K562 (cell line): ENCODE results near the gene CEMIP2. TPM values are rescaled to one million over a fixed set of nuclear protein-coding genes. Genes with fewer than 3 reads are reported as not detected.

ENCODE experiments used
- ATAC-seq: fragments of 200-7000 bp; cut with Tn5 transposase; 3 replicates; pipeline ENCODE4 v1.9.1; 2020; ENCODE audit warnings: moderate library complexity
- BruUV-seq: library from RNA; stranded (reverse); fragments of 400-500 nt; replicated peaks from 2 replicates; lab custom pipeline; 2021; lab: Mats Ljungman, UMichigan
- CTCF ChIA-PET: fragments of 300-600 bp; formaldehyde crosslinking; extraction: SDS; loops from one replicate; lab custom pipeline; 2021; ENCODE audit warnings: low intra/inter-chr PET ratio; lab: Yijun Ruan, JAX
- POLR2A ChIA-PET: fragments of 300-600, 350-650 bp; sonication (Branson Sonifier 250); formaldehyde crosslinking; extraction: SDS; loops from one replicate; lab custom pipeline; 2021; ENCODE audit warnings: antibody characterized with exemption, inconsistent platforms; lab: Yijun Ruan, JAX
- DNase-seq, 4 experiments: peaks; one replicate each; pipeline versions ENCODE4 v3.0.0 to v3.0.0-alpha.2; 2011 to 2018; ENCODE audit warnings: low spot score in 3 of 4, mixed read lengths in 3 of 4; ENCODE audit errors: extremely low read depth in 1 of 4
- FAIRE-seq: peaks from 2 replicates; lab custom pipeline; 2011; peaks lifted over from hg19 to GRCh38; lab: Jason Lieb, UNC
- H2AFZ ChIP-seq: 2 replicates; pipeline ENCODE4 v1.6.0; 2011; ENCODE audit warnings: low read depth, low read length, control low read depth, inconsistent platforms
- H3K27ac ChIP-seq: fragments of 200-600 bp; 3 replicates; pipeline ENCODE4 v1.8.0; 2011; ENCODE audit warnings: low read depth, mild to moderate bottlenecking, control low read depth, inconsistent platforms, low read length, moderate library complexity, mixed read lengths; ENCODE audit errors: extremely low read depth
- H3K27me3 ChIP-seq, 2 experiments: fragments of 300-600 bp in 1 of 2; 2 replicates in 1 of 2; 3 replicates in 1 of 2; pipeline versions ENCODE4 v1.6.0 to v1.8.0; 2011; ENCODE audit warnings: inconsistent platforms in 2 of 2, low read length in 2 of 2, mild to moderate bottlenecking in 1 of 2, mixed read lengths in 1 of 2, moderate library complexity in 1 of 2; ENCODE audit not compliant: control insufficient read depth in 2 of 2, insufficient read depth in 2 of 2
- H3K36me3 ChIP-seq: fragments of 300-600 bp; 3 replicates; pipeline ENCODE4 v1.8.0; 2011; ENCODE audit warnings: mild to moderate bottlenecking, low read length, inconsistent platforms; ENCODE audit not compliant: control insufficient read depth, insufficient read depth
- H3K4me1 ChIP-seq, 2 experiments: fragments of 200-600 bp in 1 of 2; replicated peaks in 1 of 2; 2 replicates in 1 of 2; 3 replicates in 1 of 2; pipeline versions ENCODE4 v1.5.1 to v1.8.0; 2011; ENCODE audit warnings: inconsistent platforms in 2 of 2, low read length in 2 of 2, mild to moderate bottlenecking in 1 of 2, mixed read lengths in 1 of 2, moderate library complexity in 1 of 2; ENCODE audit not compliant: control insufficient read depth in 2 of 2, insufficient read depth in 2 of 2
- H3K4me2 ChIP-seq: 2 replicates; pipeline ENCODE4 v1.6.1; 2011; ENCODE audit warnings: low read length, control low read depth, inconsistent platforms, mixed read lengths; ENCODE audit not compliant: insufficient read depth
- H3K4me3 ChIP-seq: fragments of 200-600 bp; sonication (generic), shearing (Covaris generic); 2 replicates; pipeline ENCODE4 v1.5.1; 2016; ENCODE audit warnings: control low read depth, inconsistent platforms
- H3K79me2 ChIP-seq: fragments of 200-600 bp; 3 replicates; pipeline ENCODE4 v1.8.0; 2011; ENCODE audit warnings: low read length, inconsistent platforms; ENCODE audit not compliant: control insufficient read depth, insufficient read depth
- H3K9ac ChIP-seq, 2 experiments: 2 replicates each; pipeline versions ENCODE4 v1.6.0 to v1.6.1; 2011; ENCODE audit warnings: low read depth in 2 of 2, low read length in 2 of 2, control low read depth in 1 of 2, inconsistent platforms in 1 of 2, mild to moderate bottlenecking in 1 of 2, mixed read lengths in 1 of 2; ENCODE audit not compliant: insufficient read depth in 1 of 2
- H3K9me1 ChIP-seq: one replicate; pipeline ENCODE4 v1.6.0; 2011; ENCODE audit warnings: inconsistent platforms, mild to moderate bottlenecking, low read length, moderate library complexity; ENCODE audit not compliant: control insufficient read depth, insufficient read depth
- H3K9me3 ChIP-seq: replicated peaks from 2 replicates; pipeline ENCODE4 v1.5.1; 2011; ENCODE audit warnings: low read depth, low read length, inconsistent platforms; ENCODE audit not compliant: control insufficient read depth, insufficient read depth
- H4K20me1 ChIP-seq: replicated peaks from 2 replicates; pipeline ENCODE4 v1.6.1; 2011; ENCODE audit warnings: low read length, inconsistent platforms, mixed read lengths; ENCODE audit not compliant: control insufficient read depth, insufficient read depth
- ELK1 ChIP-seq: sonication (generic); formaldehyde crosslinking; IDR thresholded peaks from 2 replicates; pipeline ENCODE4 v1.8.1; 2022; ENCODE audit warnings: missing genetic modification reagents
- MXI1 ChIP-seq: IDR thresholded peaks from 2 replicates; pipeline ENCODE4 v1.6.1; 2011; ENCODE audit warnings: low read depth, mild to moderate bottlenecking, improper control_type of control experiment, low read length
- STAG1 ChIP-seq: sonication (generic); formaldehyde crosslinking; IDR thresholded peaks from 2 replicates; pipeline ENCODE4 v1.5.0; 2020; ENCODE audit warnings: missing genetic modification reagents, borderline replicate concordance
- ZFP1 ChIP-seq: fragments of 450-650 bp; formaldehyde crosslinking; IDR thresholded peaks from 2 replicates; pipeline ENCODE4 v1.4.0; 2020; ENCODE audit warnings: mild to moderate bottlenecking, mixed read lengths
- ZNF316 ChIP-seq: fragments of 450-650 bp; IDR thresholded peaks from 2 replicates; pipeline ENCODE4 v1.6.1; 2016
- ZNF561 ChIP-seq: fragments of 450-650 bp; formaldehyde crosslinking; conservative IDR thresholded peaks from 2 replicates; pipeline ENCODE4 v1.4.0; 2020; ENCODE audit warnings: mild to moderate bottlenecking, moderate library complexity
- WGBS: fragments of 100-300 bp; shearing (Covaris generic); methylation state at CpG from one replicate; pipeline ENCODE4 v1.1.6; 2016; ENCODE audit warnings: low coverage, mixed read lengths; ENCODE audit not compliant: insufficient coverage; ENCODE audit errors: missing lambda C conversion rate; 5-methylcytosine and 5-hydroxymethylcytosine counted together
- in situ Hi-C: fragments of 300-500 bp; cut with MboI; formaldehyde crosslinking; loops from 4 replicates; pipeline ENCODE4 v1.15.0; 2018; ENCODE audit warnings: inconsistent platforms, mixed read lengths
- intact Hi-C: fragments of 100-400 bp; cut with micrococcal nuclease; formaldehyde crosslinking; loops from 2 replicates; pipeline ENCODE4 v1.14.2; 2022
- polyA plus RNA-seq, 8 experiments: library from polyadenylated mRNA; depleted of rRNA in 4 of 8; stranded (reverse) in 5 of 8; unstranded in 3 of 8; fragments of >200 nt; fragmentation: Nextera tagmentation in 2 of 8; fragmentation: Illumina TruSeq in 1 of 8; extraction: Ambion mirVana in 2 of 8; extraction: Trizol in 1 of 8; gene quantifications; 2 replicates each; pipeline versions ENCODE4 v1.2.1 to v1.2.3, GENCODE V29; 2011 to 2014; ENCODE audit warnings: inconsistent platforms in 1 of 8, missing spikeins in 1 of 8
- total RNA-seq, 7 experiments: library from RNA; depleted of rRNA in 6 of 7; stranded (reverse); fragments of >200 nt in 6 of 7; fragmentation: Illumina TruSeq in 2 of 7; extraction: Trizol in 2 of 7; gene quantifications; 2 replicates each; pipeline versions ENCODE4 v1.2.1 to v1.2.3, GENCODE V29; 2011 to 2021; ENCODE audit warnings: low replicate concordance in 1 of 7

CEMIP2 gene
- total and polyA plus RNA-seq, 9 of the 15 experiments (the other 6 are each of a cell fraction or from before 2014, with no cell fraction given) = 5.4 to 29.9 (median 14.2) TPM

GRCh38 chr9:71672573-71672972, 95.7 kb downstream of the CEMIP2 start:
- no peak for ATAC-seq
- FAIRE-seq = no peak
- no TSS peak for BruUV-seq
- TF ChIP-seq STAG1 (CRISPR knock-in tag) = no peak
- no peak for TF ChIP-seq MXI1
- peak; percentile 38; the same call in 1 of the 2 replicates for TF ChIP-seq ZNF316
- TF ChIP-seq ZFP1 (CRISPR knock-in tag) = no peak
- TF ChIP-seq ELK1 (CRISPR knock-in tag) = no peak
- TF ChIP-seq, all 486 proteins: peak for 1
- 63% methylated on average over 1 of the region's 1 CpG for WGBS
- H2AFZ ChIP-seq = no peak overlapping the region
- in situ Hi-C loops = no loop called here
- no peaks in the 10 kb centered on the region for H3K9me1 ChIP-seq
- no peak overlapping the region for H3K4me2 ChIP-seq
- H3K4me3 ChIP-seq = no peak overlapping the region
- no peak overlapping the region for H3K9ac ChIP-seq
- H3K27ac ChIP-seq = no peak overlapping the region
- peaks cover 2% of the 10 kb centered on the region for H3K9me3 ChIP-seq
- no peaks in the 10 kb centered on the region for H3K79me2 ChIP-seq
- no peaks in the 10 kb centered on the region; the same call in 2 of the 3 replicates for H3K36me3 ChIP-seq
- peaks cover 0 to 3% of the 10 kb centered on the region in 2 experiments; a peak in 4 of 5 replicates for H3K4me1 ChIP-seq
- intact Hi-C loops = no loop called here
- ChIA-PET POLR2A (no interaction called here), CTCF (no interaction called here)
- no peak for DNase-seq
- no peaks in the 10 kb centered on the region for H4K20me1 ChIP-seq
- no peaks in the 10 kb centered on the region for H3K27me3 ChIP-seq

GRCh38 chr9:71671289-71671688, 97.0 kb downstream of the CEMIP2 start:
- ChIA-PET POLR2A (no interaction called here), CTCF (no interaction called here)
- no peak for ATAC-seq
- H3K9ac ChIP-seq = no peak overlapping the region
- H3K4me3 ChIP-seq = no peak overlapping the region
- H3K4me1 ChIP-seq = no peaks in the 10 kb centered on the region; a peak in 1 of 5 replicates
- H3K9me3 ChIP-seq = peaks cover 2% of the 10 kb centered on the region
- BruUV-seq = no TSS peak
- H4K20me1 ChIP-seq = no peaks in the 10 kb centered on the region
- 100% methylated on average over 3 of the region's 3 CpGs for WGBS
- H3K27me3 ChIP-seq = no peaks in the 10 kb centered on the region
- H3K27ac ChIP-seq = no peak overlapping the region
- H3K9me1 ChIP-seq = no peaks in the 10 kb centered on the region
- in situ Hi-C loops = no loop called here
- no peak overlapping the region for H3K4me2 ChIP-seq
- intact Hi-C loops = no loop called here
- H3K36me3 ChIP-seq = no peaks in the 10 kb centered on the region
- TF ChIP-seq ZNF316 (peak; percentile 63), ZNF561 (CRISPR knock-in tag) (no peak)
- H2AFZ ChIP-seq = no peak overlapping the region
- DNase-seq = no peak
- H3K79me2 ChIP-seq = no peaks in the 10 kb centered on the region
- FAIRE-seq = no peak
